PC-3 (cell line): ENCODE data around the gene VSTM5. TPM values are rescaled to one million over a fixed set of nuclear protein-coding genes. Genes with fewer than 3 reads are reported as not detected.
"Not testable (repeated sequence)": the region's sequence is repeated elsewhere in the genome, so short reads cannot be mapped to it uniquely, and the experiment has no call there.

Experiments used
- ATAC-seq: fragments of 200-7000 bp; cut with Tn5 transposase; 2 replicates; pipeline ENCODE4 v1.9.1; 2020; ENCODE audit warnings: mild to moderate bottlenecking, moderate library complexity
- BruUV-seq: library from RNA; stranded (reverse); fragments of 400-500 nt; replicated peaks from 2 replicates; lab custom pipeline; 2021; lab: Mats Ljungman, UMichigan
- CTCF ChIA-PET: fragments of 300-600 bp; sonication (Branson Sonifier 250); formaldehyde crosslinking; loops from one replicate; lab custom pipeline; 2022; ENCODE audit warnings: antibody characterized with exemption; lab: Charles Lee
- POLR2A ChIA-PET: fragments of 300-600 bp; sonication (Branson Sonifier 250); formaldehyde crosslinking; loops from one replicate; lab custom pipeline; 2022; ENCODE audit warnings: antibody characterized with exemption; ENCODE audit not compliant: unreplicated experiment; lab: Charles Lee
- DNase-seq: peaks from one replicate; pipeline ENCODE4 v3.0.0-alpha.2; 2015
- H2AFZ ChIP-seq: fragments of 300-600 bp; sonication (generic); 2 replicates; pipeline ENCODE4 v1.6.0; 2016; ENCODE audit warnings: antibody characterized with exemption, low read length
- H3F3A ChIP-seq: fragments of 300-600 bp; sonication (generic); one replicate; pipeline ENCODE4 v1.6.0; 2017; ENCODE audit warnings: antibody characterized with exemption, low read length, control low read depth, mild to moderate bottlenecking; ENCODE audit not compliant: unreplicated experiment
- H3K27ac ChIP-seq: fragments of 300-600 bp; sonication (generic); 2 replicates; pipeline ENCODE4 v1.5.1; 2016; ENCODE audit warnings: mild to moderate bottlenecking, low read length
- H3K27me3 ChIP-seq: fragments of 300-600 bp; sonication (generic); 2 replicates; pipeline ENCODE4 v1.6.1; 2016; ENCODE audit warnings: low read length, mixed read lengths
- H3K36me3 ChIP-seq: fragments of 300-600 bp; sonication (generic); 2 replicates; pipeline ENCODE4 v1.6.1; 2016; ENCODE audit warnings: low read depth, mixed run types, low read length, mixed read lengths
- H3K4me1 ChIP-seq: fragments of 300-600 bp; sonication (generic); 2 replicates; pipeline ENCODE4 v1.5.1; 2016; ENCODE audit warnings: low read length; ENCODE audit not compliant: insufficient read depth
- H3K4me2 ChIP-seq: fragments of 300-600 bp; sonication (generic); 2 replicates; pipeline ENCODE4 v1.6.0; 2016; ENCODE audit warnings: low read length
- H3K4me3 ChIP-seq: fragments of 300-600 bp; sonication (generic); 2 replicates; pipeline ENCODE4 v1.5.1; 2016; ENCODE audit warnings: mild to moderate bottlenecking, low read length, mixed read lengths
- H3K79me2 ChIP-seq: fragments of 300-600 bp; sonication (generic); 2 replicates; pipeline ENCODE4 v1.6.1; 2017; ENCODE audit warnings: low read length, mixed read lengths
- H3K9ac ChIP-seq: fragments of 300-600 bp; sonication (generic); 2 replicates; pipeline ENCODE4 v1.6.0; 2016; ENCODE audit warnings: mild to moderate bottlenecking, low read length
- H3K9me2 ChIP-seq: fragments of 300-600 bp; sonication (generic); replicated peaks from 2 replicates; pipeline ENCODE4 v1.6.1; 2016; ENCODE audit warnings: mixed run types, low read length, mixed read lengths
- H3K9me3 ChIP-seq: fragments of 300-600 bp; sonication (generic); 2 replicates; pipeline ENCODE4 v1.6.1; 2016; ENCODE audit warnings: low read length, mixed read lengths
- H4K20me1 ChIP-seq: fragments of 300-600 bp; sonication (generic); 2 replicates; pipeline ENCODE4 v1.6.1; 2016; ENCODE audit warnings: low read length, mixed read lengths
- CTCF ChIP-seq: fragments of 300-600 bp; sonication (generic); conservative IDR thresholded peaks from 2 replicates; pipeline ENCODE4 v1.5.1; 2017; ENCODE audit warnings: antibody characterized with exemption, low read depth, mild to moderate bottlenecking, low read length
- EZH2 ChIP-seq: fragments of 300-600 bp; sonication (generic); IDR thresholded peaks from one replicate; pipeline ENCODE4 v1.6.1; 2017; ENCODE audit warnings: antibody characterized with exemption, mild to moderate bottlenecking, low read length; ENCODE audit not compliant: unreplicated experiment
- EZH2phosphoT487 ChIP-seq: fragments of 300-600 bp; sonication (generic); IDR thresholded peaks from 2 replicates; pipeline ENCODE4 v1.6.1; 2018; ENCODE audit warnings: mild to moderate bottlenecking, antibody characterized with exemption, low read length, borderline replicate concordance
- intact Hi-C: fragments of 100-400 bp; cut with micrococcal nuclease; formaldehyde crosslinking; loops from 2 replicates; pipeline ENCODE4 v1.9.0; 2023
- total RNA-seq: library from RNA; depleted of rRNA; stranded (reverse); fragments of >200 nt; gene quantifications from 2 replicates; pipeline ENCODE4 v1.2.3, GENCODE V29; 2014

Gene VSTM5
- total RNA-seq, 1 experiment from 2014 or later, result 15.6 TPM

GRCh38 chr11:93890391-93891051 is 40.1 kb upstream of the VSTM5 start:
- Histone ChIP-seq H3K27me3 (no peaks in the 10 kb centered on the region), H3K9me2 (no peaks in the 10 kb centered on the region), H3K79me2 (no peaks in the 10 kb centered on the region), H3F3A (no peaks in the 10 kb centered on the region), H3K36me3 (no peaks in the 10 kb centered on the region), H3K9ac (no peak overlapping the region), H2AFZ (no peak overlapping the region), H3K4me1 (no peaks in the 10 kb centered on the region), H3K9me3 (no peaks in the 10 kb centered on the region), H3K27ac (no peak overlapping the region), H4K20me1 (no peaks in the 10 kb centered on the region), H3K4me2 (no peak overlapping the region), H3K4me3 (no peak overlapping the region)
- POLR2A ChIA-PET, result interaction anchor here (0.6 kb wide), 1 partner anchor 598 kb away, joined by 4 read pairs; no protein-coding TSS in a partner anchor
- TF ChIP-seq EZH2 (no peak), CTCF (no peak), EZH2phosphoT487 (no peak)
- CTCF ChIA-PET, result interaction anchor here (0.6 kb wide), 1 partner anchor 50 kb away, joined by 3 read pairs; no protein-coding TSS in a partner anchor
- BruUV-seq, result no TSS peak
- intact Hi-C loops, result no loop called here
- ATAC-seq (no peak), DNase-seq (no peak)

GRCh38 chr11:93887111-93887510 is 36.7 kb upstream of the VSTM5 start:
- Histone ChIP-seq H3K4me2 (no peak overlapping the region), H3K27me3 (no peaks in the 10 kb centered on the region), H3K4me1 (no peaks in the 10 kb centered on the region), H3K36me3 (no peaks in the 10 kb centered on the region), H4K20me1 (no peaks in the 10 kb centered on the region), H3K79me2 (no peaks in the 10 kb centered on the region), H2AFZ (no peak overlapping the region), H3K9me2 (no peaks in the 10 kb centered on the region), H3K4me3 (no peak overlapping the region), H3K27ac (no peak overlapping the region), H3F3A (no peaks in the 10 kb centered on the region), H3K9me3 (0 out of 2 replicates have a peak, but pooled peaks cover 3% of the 10 kb centered on the region), H3K9ac (no peak overlapping the region)
- intact Hi-C loops, result no loop called here
- ChIA-PET POLR2A (interaction anchor here (0.5 kb wide), 1 partner anchor 37 kb away, joined by 15 read pairs; the partner anchor contains the start of gene VSTM5), CTCF (no interaction called here)
- no peak for TF ChIP-seq CTCF
- no peak for TF ChIP-seq EZH2phosphoT487
- TF ChIP-seq EZH2, result no peak
- DNase-seq (no peak), ATAC-seq (no peak)
- no TSS peak for BruUV-seq

- H3K9ac ChIP-seq, H3K4me1 ChIP-seq, H3K36me3 ChIP-seq, H3F3A ChIP-seq, DNase-seq, H3K4me3 ChIP-seq, H3K79me2 ChIP-seq, H4K20me1 ChIP-seq, H3K27me3 ChIP-seq, POLR2A ChIA-PET, intact Hi-C loops, ATAC-seq, H2AFZ ChIP-seq, H3K9me2 ChIP-seq, BruUV-seq, H3K27ac ChIP-seq, H3K4me2 ChIP-seq, H3K9me3 ChIP-seq, CTCF ChIA-PET: not testable (repeated sequence)
These were observed 28.7 kb upstream of the VSTM5 start for GRCh38 chr11:93879114-93879513.
